ENCODE data around the gene LIMA1. TPM values are rescaled to one million over a fixed set of nuclear protein-coding genes. Genes with fewer than 3 reads are reported as not detected.

LIMA1 gene
- total and polyA plus RNA-seq, 5 donors from 2014 or later, result 14.3 to 19.3 (median 18.6) TPM

DNA sequence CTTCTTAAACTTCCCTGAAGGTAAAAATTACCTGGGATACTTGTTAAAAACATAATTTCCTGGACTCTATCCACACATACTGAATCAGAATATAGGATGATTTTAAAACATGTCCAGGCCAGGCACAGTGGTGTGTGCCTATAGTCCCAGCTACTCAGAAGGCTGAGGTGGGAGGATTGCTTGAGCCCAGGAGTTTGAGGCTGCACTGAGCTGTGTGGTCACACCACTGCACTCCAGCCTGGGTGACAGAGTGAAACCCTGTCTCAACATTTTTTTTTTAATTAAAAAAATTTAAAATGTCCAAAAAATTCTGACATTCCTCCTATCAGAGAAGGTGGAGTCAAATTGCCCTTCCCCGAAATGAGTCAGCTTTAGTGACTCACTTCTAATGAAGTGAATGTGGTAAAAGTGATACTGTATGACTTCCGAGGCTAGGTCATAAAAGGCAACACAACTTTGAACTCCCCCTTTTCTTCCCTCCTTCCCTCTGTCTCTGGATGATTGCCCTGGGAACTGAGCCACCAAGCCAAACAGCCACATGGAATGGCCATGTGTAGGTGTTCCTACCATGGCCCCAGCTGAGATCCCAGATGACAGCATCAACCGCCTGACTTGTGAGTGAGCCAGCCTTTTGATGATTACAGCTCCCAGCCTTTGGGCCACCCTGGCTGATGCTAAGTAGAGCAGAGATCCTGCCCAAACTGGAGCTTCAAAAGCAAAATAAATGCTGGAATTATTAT is 36.3 kb downstream of the LIMA1 start:
- Histone ChIP-seq H3K27me3 (ENCODE audit: control insufficient read depth, insufficient read depth, low read length) (no peaks in the 10 kb centered on the region), H3K4me3 (ENCODE audit: low read depth, low read length) (no peak overlapping the region), H3K27ac (ENCODE audit: insufficient read depth, low read length, poor library complexity, severe bottlenecking) (no peak overlapping the region), H3K36me3 (ENCODE audit: control insufficient read depth, insufficient read depth, low read length) (no peaks in the 10 kb centered on the region), H3K4me1 (ENCODE audit: control insufficient read depth, insufficient read depth, low read length, poor library complexity, severe bottlenecking) (no peaks in the 10 kb centered on the region), H3K9me3 (ENCODE audit: control insufficient read depth in 2 of 2, low read length in 2 of 2) (no peaks in the 10 kb centered on the region)
- Mint-ChIP-seq H3K4me3 (no peak overlapping the region), H3K4me1 (peaks cover 4 to 6% (median 5%) of the 10 kb centered on the region in 4 donors), H3K9me3 (no peaks in the 10 kb centered on the region), H3K36me3 (peaks cover 17% of the 10 kb centered on the region), H3K27ac (no peak overlapping the region), H3K27me3 (no peaks in the 10 kb centered on the region)
- ATAC-seq (ENCODE audit: low read depth in 2 of 2) (peak; percentile 42 to 58), DNase-seq (peak in 1 of 3 donors; percentile 50)

DNA sequence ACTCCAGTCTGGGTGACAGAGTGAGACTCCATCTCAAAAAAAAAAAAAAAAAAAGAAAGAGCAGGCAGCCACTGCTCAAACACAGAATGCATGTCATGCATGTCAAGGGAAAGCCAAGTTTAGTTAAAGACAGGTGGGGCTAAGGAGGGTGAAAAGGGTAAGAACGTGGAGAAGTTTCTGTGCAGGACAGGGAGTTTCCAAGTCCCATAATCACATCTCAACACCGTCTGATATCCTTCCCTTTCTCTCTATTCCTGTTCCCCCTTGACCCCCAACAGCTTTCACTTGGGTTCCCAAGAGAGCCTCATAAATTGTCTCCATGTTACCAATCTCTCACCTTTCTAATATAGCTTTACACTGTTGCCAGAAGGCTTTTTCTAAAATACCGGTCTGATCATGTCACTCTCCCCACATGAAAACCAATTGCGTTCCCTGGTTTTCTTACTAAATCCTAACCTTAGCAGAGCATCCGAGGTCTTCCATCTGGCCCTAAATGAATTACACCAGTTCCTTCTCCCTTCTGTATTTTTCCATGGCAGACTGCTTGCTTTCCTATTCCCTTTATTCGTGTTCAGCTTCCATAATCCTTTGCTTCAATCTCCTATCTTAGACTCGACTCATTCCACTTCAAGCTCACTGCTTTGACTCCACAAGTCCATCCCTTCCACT is 37.0 kb downstream of the LIMA1 start:
- H3K4me3 ChIP-seq (ENCODE audit: low read depth, low read length), result no peak overlapping the region
- ATAC-seq (ENCODE audit: low read depth in 2 of 2) (no peak), DNase-seq (no peak)
- H3K27me3 ChIP-seq (ENCODE audit: control insufficient read depth, insufficient read depth, low read length), result no peaks in the 10 kb centered on the region
- H3K9me3 ChIP-seq (ENCODE audit: control insufficient read depth in 2 of 2, low read length in 2 of 2), result no peaks in the 10 kb centered on the region
- no peaks in the 10 kb centered on the region for H3K9me3 Mint-ChIP-seq
- no peak overlapping the region for H3K27ac Mint-ChIP-seq
- no peak overlapping the region for H3K4me3 Mint-ChIP-seq
- H3K36me3 Mint-ChIP-seq, result peaks cover 17% of the 10 kb centered on the region
- H3K4me1 Mint-ChIP-seq, result peaks cover 0 to 6% (median 3%) of the 10 kb centered on the region in 4 donors
- H3K27ac ChIP-seq (ENCODE audit: insufficient read depth, low read length, poor library complexity, severe bottlenecking), result no peak overlapping the region
- no peaks in the 10 kb centered on the region for H3K4me1 ChIP-seq (ENCODE audit: control insufficient read depth, insufficient read depth, low read length, poor library complexity, severe bottlenecking)
- H3K36me3 ChIP-seq (ENCODE audit: control insufficient read depth, insufficient read depth, low read length), result no peaks in the 10 kb centered on the region
- no peaks in the 10 kb centered on the region for H3K27me3 Mint-ChIP-seq

DNA sequence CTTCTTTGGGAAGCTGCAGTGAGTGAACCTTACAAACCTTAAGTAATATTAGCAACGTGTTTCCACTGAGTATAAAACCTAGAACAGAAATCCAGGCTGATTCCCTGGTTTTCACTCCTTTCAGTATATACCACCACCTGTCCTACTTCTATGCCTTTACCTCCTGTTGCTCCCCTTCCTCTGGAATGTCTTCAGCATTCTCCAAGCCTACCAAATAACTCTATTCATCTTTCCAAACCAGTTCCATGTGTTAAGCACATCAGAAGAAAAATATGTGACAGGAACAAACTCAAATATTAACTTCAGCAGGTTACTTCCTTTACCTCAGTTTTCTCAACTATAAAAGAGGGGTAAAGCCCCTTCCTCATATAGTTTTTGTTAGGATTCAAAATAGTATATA is 39.8 kb downstream of the LIMA1 start:
- H3K4me1 Mint-ChIP-seq, result peaks cover 0 to 6% (median 2%) of the 10 kb centered on the region in 4 donors
- no peaks in the 10 kb centered on the region for H3K4me1 ChIP-seq (ENCODE audit: control insufficient read depth, insufficient read depth, low read length, poor library complexity, severe bottlenecking)
- peak overlapping the region in 1 of 3 donors; percentile 29 for H3K27ac Mint-ChIP-seq
- no peak overlapping the region for H3K27ac ChIP-seq (ENCODE audit: insufficient read depth, low read length, poor library complexity, severe bottlenecking)
- no peak overlapping the region for H3K4me3 ChIP-seq (ENCODE audit: low read depth, low read length)
- ATAC-seq (ENCODE audit: low read depth in 2 of 2), result no peak
- peaks cover 10% of the 10 kb centered on the region for H3K27me3 Mint-ChIP-seq
- peaks cover 29% of the 10 kb centered on the region for H3K36me3 Mint-ChIP-seq
- H3K36me3 ChIP-seq (ENCODE audit: control insufficient read depth, insufficient read depth, low read length), result no peaks in the 10 kb centered on the region
- DNase-seq, result no peak
- H3K9me3 ChIP-seq (ENCODE audit: control insufficient read depth in 2 of 2, low read length in 2 of 2), result no peaks in the 10 kb centered on the region
- no peak overlapping the region for H3K4me3 Mint-ChIP-seq
- H3K9me3 Mint-ChIP-seq, result peaks cover 0 to 4% (median 0%) of the 10 kb centered on the region in 7 donors
- no peaks in the 10 kb centered on the region for H3K27me3 ChIP-seq (ENCODE audit: control insufficient read depth, insufficient read depth, low read length)

DNA sequence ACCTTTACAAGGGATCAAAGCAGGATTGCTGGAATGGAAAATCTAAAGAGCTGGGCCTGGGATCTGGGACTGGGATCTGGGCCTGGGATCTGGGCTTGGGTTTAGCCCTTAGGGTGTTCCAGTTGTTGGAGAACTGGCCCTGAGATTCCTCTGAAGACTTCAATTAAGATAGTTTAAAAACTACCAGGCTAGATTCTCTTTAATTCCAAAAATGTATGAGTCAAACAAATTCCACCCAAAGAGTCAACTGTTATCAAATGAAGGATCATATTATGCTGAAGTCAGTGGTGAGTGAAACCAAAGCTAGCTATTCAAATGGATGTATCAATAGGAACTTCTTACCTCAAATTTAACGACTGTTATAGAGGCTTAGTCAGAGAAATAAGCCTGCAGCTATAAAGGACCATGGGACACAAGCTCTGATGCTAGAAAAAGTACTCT is 40.5 kb downstream of the LIMA1 start:
- peaks cover 0 to 6% (median 2%) of the 10 kb centered on the region in 4 donors for H3K4me1 Mint-ChIP-seq
- Histone ChIP-seq H3K4me3 (ENCODE audit: low read depth, low read length) (no peak overlapping the region), H3K4me1 (ENCODE audit: control insufficient read depth, insufficient read depth, low read length, poor library complexity, severe bottlenecking) (no peaks in the 10 kb centered on the region), H3K27me3 (ENCODE audit: control insufficient read depth, insufficient read depth, low read length) (no peaks in the 10 kb centered on the region), H3K36me3 (ENCODE audit: control insufficient read depth, insufficient read depth, low read length) (no peaks in the 10 kb centered on the region), H3K27ac (ENCODE audit: insufficient read depth, low read length, poor library complexity, severe bottlenecking) (no peak overlapping the region), H3K9me3 (ENCODE audit: control insufficient read depth in 2 of 2, low read length in 2 of 2) (no peaks in the 10 kb centered on the region)
- no peak overlapping the region for H3K4me3 Mint-ChIP-seq
- ATAC-seq (ENCODE audit: low read depth in 2 of 2) (no peak), DNase-seq (no peak)
- peaks cover 26% of the 10 kb centered on the region for H3K36me3 Mint-ChIP-seq
- H3K9me3 Mint-ChIP-seq, result peaks cover 0 to 4% (median 0%) of the 10 kb centered on the region in 7 donors
- peaks cover 10% of the 10 kb centered on the region for H3K27me3 Mint-ChIP-seq
- H3K27ac Mint-ChIP-seq, result no peak overlapping the region

DNA sequence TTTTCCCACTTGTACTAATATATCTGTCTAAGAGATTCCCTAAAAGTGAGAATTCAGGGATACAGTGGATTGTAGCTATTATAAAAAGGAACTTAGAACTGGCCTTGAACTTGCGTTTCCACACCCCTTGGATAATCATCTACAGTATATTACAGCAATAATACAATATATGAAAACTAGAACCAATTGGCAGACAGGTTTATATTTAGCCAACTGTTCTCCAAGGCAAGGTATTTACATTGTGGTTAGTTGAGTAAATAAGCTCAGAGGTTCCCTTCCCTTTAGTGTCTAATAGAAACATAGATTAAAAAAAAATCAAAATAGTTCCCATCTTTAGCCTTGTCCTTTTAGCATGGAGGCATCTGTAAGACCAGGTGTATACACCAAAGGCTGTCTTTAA is 42.1 kb downstream of the LIMA1 start:
- Mint-ChIP-seq H3K36me3 (peaks cover 21% of the 10 kb centered on the region), H3K27ac (no peak overlapping the region), H3K27me3 (peaks cover 10% of the 10 kb centered on the region), H3K4me1 (peaks cover 0 to under 1% (median 0%) of the 10 kb centered on the region in 4 donors), H3K9me3 (peaks cover 0 to 4% (median 0%) of the 10 kb centered on the region in 7 donors), H3K4me3 (no peak overlapping the region)
- Histone ChIP-seq H3K27me3 (ENCODE audit: control insufficient read depth, insufficient read depth, low read length) (no peaks in the 10 kb centered on the region), H3K4me1 (ENCODE audit: control insufficient read depth, insufficient read depth, low read length, poor library complexity, severe bottlenecking) (no peaks in the 10 kb centered on the region), H3K36me3 (ENCODE audit: control insufficient read depth, insufficient read depth, low read length) (no peaks in the 10 kb centered on the region), H3K4me3 (ENCODE audit: low read depth, low read length) (no peak overlapping the region), H3K9me3 (ENCODE audit: control insufficient read depth in 2 of 2, low read length in 2 of 2) (no peaks in the 10 kb centered on the region), H3K27ac (ENCODE audit: insufficient read depth, low read length, poor library complexity, severe bottlenecking) (no peak overlapping the region)
- ATAC-seq (ENCODE audit: low read depth in 2 of 2) (no peak), DNase-seq (no peak)

DNA sequence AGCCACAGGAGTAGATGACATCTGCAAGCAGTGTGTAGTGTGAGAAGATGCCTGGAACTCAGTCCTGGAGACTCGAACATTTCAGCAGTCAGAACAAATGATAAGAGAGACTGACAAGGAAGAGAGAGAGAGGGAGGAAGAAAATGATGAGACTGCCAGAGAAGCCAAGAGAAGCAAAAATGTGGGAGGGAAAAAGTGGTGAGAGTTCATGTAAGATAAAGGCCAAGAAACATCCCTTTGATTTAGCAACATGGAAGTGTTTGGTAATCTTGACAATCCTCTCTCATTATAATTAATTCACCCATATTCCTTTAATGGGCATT is 42.6 kb downstream of the LIMA1 start:
- DNase-seq, result no peak
- Mint-ChIP-seq H3K4me3 (no peak overlapping the region), H3K27ac (no peak overlapping the region), H3K27me3 (peaks cover 10% of the 10 kb centered on the region), H3K9me3 (peaks cover 0 to 4% (median 0%) of the 10 kb centered on the region in 7 donors), H3K36me3 (peaks cover 20% of the 10 kb centered on the region), H3K4me1 (no peaks in the 10 kb centered on the region)
- no peak overlapping the region for H3K4me3 ChIP-seq (ENCODE audit: low read depth, low read length)
- H3K27ac ChIP-seq (ENCODE audit: insufficient read depth, low read length, poor library complexity, severe bottlenecking), result no peak overlapping the region
- H3K27me3 ChIP-seq (ENCODE audit: control insufficient read depth, insufficient read depth, low read length), result no peaks in the 10 kb centered on the region
- H3K36me3 ChIP-seq (ENCODE audit: control insufficient read depth, insufficient read depth, low read length), result no peaks in the 10 kb centered on the region
- no peaks in the 10 kb centered on the region for H3K9me3 ChIP-seq (ENCODE audit: control insufficient read depth in 2 of 2, low read length in 2 of 2)
- no peaks in the 10 kb centered on the region for H3K4me1 ChIP-seq (ENCODE audit: control insufficient read depth, insufficient read depth, low read length, poor library complexity, severe bottlenecking)
- no peak for ATAC-seq (ENCODE audit: low read depth in 2 of 2)

DNA sequence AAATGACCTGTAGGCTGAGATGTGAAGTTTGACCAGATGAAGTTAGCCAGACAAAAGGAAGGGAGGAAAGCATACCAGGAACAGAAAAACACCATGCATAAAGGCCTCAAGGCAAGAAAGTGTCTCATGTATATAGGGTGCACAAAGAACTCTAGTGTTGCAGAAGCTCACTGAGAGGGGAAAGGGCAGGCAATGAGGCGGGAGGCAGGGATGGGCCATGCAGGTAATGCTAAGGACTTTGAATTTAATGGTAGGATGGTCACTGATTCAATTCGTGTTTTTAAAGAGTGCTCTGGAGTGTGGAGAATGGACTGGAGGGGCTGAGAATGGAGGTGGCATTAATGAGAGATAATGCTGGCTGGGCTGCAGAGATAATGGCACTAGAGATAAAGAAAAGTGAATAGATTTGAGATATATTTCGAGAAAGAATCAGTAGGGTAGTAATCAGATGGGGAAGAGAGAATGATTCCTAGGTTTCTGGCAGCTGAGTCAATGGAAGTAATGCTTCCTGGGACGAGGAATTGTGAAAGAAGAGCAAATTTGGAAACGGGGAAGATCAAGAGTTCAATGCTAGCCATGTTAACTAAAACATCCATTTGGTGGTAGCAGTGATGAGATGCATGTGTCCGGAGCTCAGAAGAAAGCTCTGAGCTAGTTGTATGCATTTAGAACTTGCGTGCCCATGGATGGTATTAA is 43.1 kb downstream of the LIMA1 start:
- H3K27ac ChIP-seq (ENCODE audit: insufficient read depth, low read length, poor library complexity, severe bottlenecking), result no peak overlapping the region

More for the DNA sequence above, 43.1 kb downstream of the LIMA1 start:
- H3K36me3 ChIP-seq (ENCODE audit: control insufficient read depth, insufficient read depth, low read length), result no peaks in the 10 kb centered on the region
- ATAC-seq (ENCODE audit: low read depth in 2 of 2), result no peak
- peaks cover 17% of the 10 kb centered on the region for H3K36me3 Mint-ChIP-seq
- H3K4me3 Mint-ChIP-seq, result no peak overlapping the region
- H3K4me1 ChIP-seq (ENCODE audit: control insufficient read depth, insufficient read depth, low read length, poor library complexity, severe bottlenecking), result no peaks in the 10 kb centered on the region
- no peaks in the 10 kb centered on the region for H3K27me3 ChIP-seq (ENCODE audit: control insufficient read depth, insufficient read depth, low read length)
- DNase-seq, result no peak
- H3K27me3 Mint-ChIP-seq, result peaks cover 10% of the 10 kb centered on the region
- no peak overlapping the region for H3K4me3 ChIP-seq (ENCODE audit: low read depth, low read length)
- H3K27ac Mint-ChIP-seq, result no peak overlapping the region
- peaks cover 0 to 4% (median 0%) of the 10 kb centered on the region in 7 donors for H3K9me3 Mint-ChIP-seq
- H3K4me1 Mint-ChIP-seq, result no peaks in the 10 kb centered on the region
- H3K9me3 ChIP-seq (ENCODE audit: control insufficient read depth in 2 of 2, low read length in 2 of 2), result no peaks in the 10 kb centered on the region

All from CD4-positive, CD25-positive, alpha-beta regulatory T cell (primary cell).